Stimulated activated CD8-positive, alpha-beta memory T cell treated with anti-CD3 and anti-CD28 coated beads, Interleukin-12 subunit alpha, Interleukin-12 subunit beta, amount 100 ng/mL, for 1 hour (primary cell): Measurements from ENCODE around the gene ZBTB12.
"Not testable (repeated sequence)": the region's sequence is repeated elsewhere in the genome, so short reads cannot be mapped to it uniquely, and the experiment has no call there.

Source experiments
- DNase-seq: peaks from one replicate; pipeline ENCODE4 v3.0.0-alpha.2; 2020; ENCODE audit warnings: low read depth

Gene ZBTB12, protein sequence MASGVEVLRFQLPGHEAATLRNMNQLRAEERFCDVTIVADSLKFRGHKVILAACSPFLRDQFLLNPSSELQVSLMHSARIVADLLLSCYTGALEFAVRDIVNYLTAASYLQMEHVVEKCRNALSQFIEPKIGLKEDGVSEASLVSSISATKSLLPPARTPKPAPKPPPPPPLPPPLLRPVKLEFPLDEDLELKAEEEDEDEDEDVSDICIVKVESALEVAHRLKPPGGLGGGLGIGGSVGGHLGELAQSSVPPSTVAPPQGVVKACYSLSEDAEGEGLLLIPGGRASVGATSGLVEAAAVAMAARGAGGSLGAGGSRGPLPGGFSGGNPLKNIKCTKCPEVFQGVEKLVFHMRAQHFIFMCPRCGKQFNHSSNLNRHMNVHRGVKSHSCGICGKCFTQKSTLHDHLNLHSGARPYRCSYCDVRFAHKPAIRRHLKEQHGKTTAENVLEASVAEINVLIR

DNA sequence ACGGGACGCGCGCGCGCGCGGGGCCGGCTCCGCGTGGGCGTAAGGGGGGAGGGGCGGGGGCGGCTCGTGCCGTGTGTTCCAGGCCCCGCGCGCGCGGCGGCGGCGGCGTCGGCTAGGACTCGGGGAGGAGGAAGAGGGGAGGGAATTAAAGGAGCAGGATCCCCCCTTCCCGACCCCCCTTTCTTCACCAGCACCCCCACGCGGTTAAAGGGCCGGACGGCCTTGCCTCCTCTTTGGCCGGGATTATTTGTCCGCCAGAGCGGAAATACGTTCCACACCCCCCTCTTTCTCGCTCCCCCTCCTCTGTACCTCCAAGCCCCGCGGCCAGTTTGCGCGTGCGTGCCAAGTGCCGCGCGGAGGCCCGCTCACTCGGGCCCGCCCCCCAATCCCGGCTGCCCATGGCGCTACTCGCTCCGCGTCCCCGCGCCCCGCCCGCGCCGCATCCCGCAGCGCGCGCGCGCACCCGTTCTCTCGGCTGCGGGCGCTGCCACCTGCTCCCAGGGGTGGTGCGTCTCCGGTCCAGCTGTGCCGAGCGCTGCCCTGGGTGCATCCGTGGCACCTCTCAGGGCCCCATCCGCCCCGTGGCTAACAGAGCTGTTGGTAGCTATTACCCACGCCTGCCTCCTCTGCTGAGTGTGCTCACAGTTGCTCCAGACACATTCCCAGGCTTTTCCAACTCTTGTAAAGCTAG, at the start of gene ZBTB12:
ZBTB12 (minus strand) TSS at position 134 of the 691 bp plus-strand sequence. CDS start 781 bp downstream, outside the sequence.
- peak; percentile 64 for DNase-seq

DNA sequence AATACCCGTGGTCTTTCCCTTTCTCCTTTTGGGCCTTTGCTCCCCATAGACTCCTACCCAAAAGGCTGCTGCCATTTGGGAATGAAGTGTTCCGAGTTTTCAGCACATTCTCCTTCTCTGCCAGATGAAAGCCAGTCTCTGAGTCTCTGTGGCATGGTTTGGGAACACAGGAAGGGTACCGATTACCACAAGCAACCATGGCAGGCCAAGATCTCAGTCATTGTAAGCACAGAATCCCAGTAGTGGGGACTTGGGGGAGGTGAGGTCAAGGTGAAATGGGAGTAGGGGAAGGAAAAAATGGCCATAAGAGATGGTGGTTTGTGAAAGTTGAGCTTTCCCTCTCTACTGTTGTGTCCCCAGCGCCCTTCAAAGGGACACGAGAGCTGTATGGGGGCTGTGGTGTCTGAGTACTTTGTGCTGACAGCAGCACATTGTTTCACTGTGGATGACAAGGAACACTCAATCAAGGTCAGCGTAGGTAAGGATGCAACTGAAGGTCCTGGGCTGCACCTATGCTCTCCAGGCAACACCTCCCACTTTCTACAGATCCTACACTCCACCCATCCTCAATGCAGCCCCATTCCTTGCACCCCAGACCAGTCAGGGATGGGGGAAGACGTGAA, 48.2 kb upstream of the ZBTB12 start:
- no peak for DNase-seq

DNA sequence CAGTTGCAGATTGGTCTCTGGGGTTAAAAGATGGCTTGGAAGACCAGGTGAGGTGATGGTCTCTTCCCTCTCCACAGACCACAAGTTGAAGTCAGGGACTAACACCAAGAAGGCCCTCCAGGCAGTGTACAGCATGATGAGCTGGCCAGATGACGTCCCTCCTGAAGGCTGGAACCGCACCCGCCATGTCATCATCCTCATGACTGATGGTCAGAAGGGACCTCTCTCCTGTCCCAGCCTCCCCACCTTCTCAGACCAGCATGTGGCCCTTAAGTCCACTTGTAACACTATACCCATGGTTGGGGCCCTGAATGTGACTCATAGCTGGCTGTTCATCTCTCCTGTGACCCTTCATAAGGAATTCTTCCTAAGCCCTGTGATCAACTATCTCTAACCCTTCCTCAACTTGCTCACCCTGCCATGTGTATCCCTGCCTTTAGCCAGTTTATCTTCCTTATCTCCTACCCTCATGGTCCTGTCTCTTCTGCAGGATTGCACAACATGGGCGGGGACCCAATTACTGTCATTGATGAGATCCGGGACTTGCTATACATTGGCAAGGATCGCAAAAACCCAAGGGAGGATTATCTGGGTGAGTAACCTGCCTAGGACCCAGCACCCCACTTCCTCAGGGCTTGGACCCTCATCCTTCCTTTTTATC, 47.0 kb upstream of the ZBTB12 start:
- DNase-seq = no peak

DNA sequence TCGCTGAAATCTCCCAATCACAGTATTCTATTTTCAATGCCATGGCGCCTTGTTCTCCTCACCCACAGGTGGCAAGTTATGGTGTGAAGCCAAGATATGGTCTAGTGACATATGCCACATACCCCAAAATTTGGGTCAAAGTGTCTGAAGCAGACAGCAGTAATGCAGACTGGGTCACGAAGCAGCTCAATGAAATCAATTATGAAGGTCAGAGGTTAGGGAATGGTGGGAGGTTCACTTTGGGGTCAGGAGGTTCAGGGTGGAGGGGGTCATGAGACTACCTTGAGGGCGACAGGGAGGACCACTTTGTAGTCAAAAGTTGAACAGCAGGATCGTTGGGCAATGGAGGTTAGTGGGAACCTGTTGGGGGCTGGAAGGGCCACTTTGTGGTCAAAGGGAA, 46.4 kb upstream of the ZBTB12 start:
- no peak for DNase-seq

DNA sequence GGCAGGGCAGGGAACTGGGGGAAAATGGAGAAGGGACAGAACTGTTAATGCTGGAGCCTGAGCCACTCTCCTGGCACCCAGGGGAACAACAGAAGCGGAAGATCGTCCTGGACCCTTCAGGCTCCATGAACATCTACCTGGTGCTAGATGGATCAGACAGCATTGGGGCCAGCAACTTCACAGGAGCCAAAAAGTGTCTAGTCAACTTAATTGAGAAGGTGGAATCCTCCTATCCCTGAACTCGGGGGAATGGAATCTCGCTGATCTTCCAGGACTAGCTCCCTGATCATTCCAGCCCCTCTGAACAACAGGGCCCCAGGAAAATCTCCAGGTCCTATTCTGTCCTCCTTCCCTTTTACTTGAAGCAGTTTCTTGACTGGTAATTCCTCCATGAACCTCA, 46.0 kb upstream of the ZBTB12 start:
- DNase-seq = no peak

DNA sequence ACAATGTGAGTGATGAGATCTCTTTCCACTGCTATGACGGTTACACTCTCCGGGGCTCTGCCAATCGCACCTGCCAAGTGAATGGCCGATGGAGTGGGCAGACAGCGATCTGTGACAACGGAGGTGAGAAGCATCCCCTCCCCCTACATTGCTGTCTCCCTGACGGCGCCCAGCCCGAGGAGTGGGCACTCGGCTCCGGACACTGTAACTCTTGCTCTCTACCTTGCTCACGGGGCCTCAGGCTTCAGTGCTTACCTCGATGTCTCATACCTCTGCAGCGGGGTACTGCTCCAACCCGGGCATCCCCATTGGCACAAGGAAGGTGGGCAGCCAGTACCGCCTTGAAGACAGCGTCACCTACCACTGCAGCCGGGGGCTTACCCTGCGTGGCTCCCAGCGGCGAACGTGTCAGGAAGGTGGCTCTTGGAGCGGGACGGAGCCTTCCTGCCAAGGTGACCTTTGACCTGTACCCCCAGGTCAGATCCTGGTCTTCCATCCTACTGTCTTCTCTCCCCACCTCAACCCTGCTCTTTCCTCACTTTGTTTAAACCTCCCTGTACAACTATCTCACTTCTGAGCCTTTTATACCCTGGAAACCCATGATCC, 45.3 kb upstream of the ZBTB12 start:
- no peak for DNase-seq

DNA sequence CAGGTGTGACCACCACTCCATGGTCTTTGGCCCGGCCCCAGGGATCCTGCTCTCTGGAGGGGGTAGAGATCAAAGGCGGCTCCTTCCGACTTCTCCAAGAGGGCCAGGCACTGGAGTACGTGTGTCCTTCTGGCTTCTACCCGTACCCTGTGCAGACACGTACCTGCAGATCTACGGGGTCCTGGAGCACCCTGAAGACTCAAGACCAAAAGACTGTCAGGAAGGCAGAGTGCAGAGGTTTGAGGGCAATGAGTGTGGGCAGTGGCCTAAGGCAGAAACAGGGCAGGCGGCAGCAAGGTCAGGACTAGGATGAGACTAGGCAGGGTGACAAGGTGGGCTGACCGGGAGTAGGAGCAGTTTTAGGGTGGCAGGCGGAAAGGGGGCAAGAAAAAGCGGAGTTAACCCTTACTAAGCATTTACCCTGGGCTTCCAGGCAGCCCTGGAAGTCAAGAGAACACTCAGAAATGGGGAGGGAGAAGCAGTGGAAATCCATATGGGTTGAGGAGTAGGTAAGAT, 44.5 kb upstream of the ZBTB12 start:
- DNase-seq = no peak

DNA sequence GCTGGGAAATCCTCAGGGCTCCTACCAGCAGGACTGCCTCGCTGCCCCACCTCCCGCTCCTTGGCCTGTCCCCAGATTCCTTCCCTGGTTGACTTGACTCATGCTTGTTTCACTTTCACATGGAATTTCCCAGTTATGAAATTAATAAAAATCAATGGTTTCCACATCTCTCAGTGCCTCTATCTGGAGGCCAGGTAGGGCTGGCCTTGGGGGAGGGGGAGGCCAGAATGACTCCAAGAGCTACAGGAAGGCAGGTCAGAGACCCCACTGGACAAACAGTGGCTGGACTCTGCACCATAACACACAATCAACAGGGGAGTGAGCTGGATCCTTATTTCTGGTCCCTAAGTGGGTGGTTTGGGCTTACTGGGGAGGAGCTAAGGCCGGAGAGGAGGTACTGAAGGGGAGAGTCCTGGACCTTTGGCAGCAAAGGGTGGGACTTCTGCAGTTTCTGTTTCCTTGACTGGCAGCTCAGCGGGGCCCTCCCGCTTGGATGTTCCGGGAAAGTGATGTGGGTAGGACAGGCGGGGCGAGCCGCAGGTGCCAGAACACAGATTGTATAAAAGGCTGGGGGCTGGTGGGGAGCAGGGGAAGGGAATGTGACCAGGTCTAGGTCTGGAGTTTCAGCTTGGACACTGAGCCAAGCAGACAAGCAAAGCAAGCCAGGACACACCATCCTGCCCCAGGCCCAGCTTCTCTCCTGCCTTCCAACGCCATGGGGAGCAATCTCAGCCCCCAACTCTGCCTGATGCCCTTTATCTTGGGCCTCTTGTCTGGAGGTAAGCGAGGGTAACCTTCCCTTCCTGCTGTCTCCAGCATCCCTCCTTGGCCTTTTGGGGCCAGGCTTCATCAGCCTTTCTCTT, 43.9 kb upstream of the ZBTB12 start, which contains the start of gene CFB:
CFB (plus strand) TSS at position 589 of the 863 bp plus-strand sequence; CDS start at position 716, 127 bp downstream.
- DNase-seq = no peak

DNA sequence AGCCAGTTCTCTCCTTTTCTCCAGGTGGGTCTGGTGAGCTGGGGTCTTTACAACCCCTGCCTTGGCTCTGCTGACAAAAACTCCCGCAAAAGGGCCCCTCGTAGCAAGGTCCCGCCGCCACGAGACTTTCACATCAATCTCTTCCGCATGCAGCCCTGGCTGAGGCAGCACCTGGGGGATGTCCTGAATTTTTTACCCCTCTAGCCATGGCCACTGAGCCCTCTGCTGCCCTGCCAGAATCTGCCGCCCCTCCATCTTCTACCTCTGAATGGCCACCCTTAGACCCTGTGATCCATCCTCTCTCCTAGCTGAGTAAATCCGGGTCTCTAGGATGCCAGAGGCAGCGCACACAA, 43.2 kb upstream of the ZBTB12 start:
- DNase-seq = no peak

DNA sequence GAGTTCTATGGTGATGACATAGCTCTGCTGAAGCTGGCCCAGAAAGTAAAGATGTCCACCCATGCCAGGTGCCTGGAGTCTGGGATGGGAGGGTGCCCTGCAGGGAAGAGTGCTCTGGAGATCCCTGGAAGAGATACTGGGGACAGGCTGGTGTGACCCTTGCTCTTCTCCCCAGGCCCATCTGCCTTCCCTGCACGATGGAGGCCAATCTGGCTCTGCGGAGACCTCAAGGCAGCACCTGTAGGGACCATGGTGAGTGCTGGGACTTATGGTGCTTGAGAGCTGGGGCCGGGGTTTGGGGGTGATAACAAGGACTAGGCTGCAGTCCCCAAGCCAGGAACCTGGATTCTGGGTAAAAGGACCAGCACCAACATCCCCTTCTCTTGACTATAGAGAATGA, 41.9 kb upstream of the ZBTB12 start:
- no peak for DNase-seq

DNA sequence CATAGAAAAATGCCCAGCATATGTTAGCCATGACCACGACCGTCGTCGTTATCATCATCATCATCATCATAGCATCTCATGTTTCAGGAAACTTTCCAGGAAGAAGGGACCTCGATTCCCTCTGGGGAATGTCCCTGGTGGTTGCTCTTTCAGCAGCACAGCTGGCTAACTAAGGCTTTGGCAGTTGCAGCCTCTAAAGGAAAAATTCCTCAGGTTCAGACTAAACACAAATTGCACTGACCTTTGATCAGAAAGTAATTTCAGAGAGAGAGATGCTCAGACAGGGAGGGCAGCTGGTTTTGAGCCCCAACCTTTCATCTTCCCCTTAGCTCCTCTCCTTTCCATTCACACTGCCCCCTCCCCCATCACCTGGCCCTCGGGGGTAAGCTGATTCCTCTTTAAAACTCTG, 38.4 kb upstream of the ZBTB12 start:
- no peak for DNase-seq

DNA sequence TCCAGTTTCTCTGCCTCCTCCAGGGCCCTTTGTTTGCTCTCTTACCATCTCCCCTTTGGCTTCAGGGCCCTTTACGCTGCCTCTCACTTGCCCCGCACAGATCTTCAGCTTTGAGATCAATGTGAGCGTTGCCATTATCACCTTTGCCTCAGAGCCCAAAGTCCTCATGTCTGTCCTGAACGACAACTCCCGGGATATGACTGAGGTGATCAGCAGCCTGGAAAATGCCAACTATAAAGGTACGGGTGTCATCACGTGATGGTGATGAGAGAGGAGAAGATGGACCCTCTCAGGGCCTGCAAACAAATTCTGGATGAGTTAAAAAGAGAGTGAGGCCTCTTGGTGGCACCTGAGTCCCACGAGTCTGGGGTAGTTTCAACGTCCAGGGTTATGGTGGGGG, 33.9 kb upstream of the ZBTB12 start:
- no peak for DNase-seq

DNA sequence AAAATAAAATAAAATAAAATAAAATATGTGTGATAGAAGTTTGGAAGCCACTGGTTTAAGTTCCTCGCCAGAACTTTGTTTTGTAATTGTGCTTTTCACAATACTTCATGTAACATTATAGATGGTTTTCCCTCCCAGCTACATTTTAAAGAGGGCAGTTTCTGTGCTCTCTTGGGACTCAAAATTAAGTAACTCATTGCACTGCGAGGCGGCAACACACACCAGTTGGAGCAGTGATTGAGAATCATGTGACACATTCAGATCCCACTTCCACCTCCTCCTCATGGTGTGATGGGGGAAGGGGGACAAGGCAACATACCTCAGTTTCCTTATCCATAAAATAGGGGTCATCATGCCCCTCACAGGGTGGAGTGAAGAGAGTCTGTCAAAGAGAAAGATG, 33.1 kb upstream of the ZBTB12 start:
- no peak for DNase-seq

DNA sequence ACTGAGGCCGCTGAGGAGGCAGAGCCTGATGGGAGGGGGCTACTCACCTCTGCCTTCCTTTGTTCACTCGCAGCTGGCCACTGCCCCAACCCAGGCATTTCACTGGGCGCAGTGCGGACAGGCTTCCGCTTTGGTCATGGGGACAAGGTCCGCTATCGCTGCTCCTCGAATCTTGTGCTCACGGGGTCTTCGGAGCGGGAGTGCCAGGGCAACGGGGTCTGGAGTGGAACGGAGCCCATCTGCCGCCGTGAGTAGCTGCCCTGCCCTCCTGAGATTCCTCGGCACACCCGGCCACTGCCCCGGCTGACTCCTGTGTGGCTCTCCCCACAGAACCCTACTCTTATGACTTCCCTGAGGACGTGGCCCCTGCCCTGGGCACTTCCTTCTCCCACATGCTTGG, 31.7 kb upstream of the ZBTB12 start:
- DNase-seq = no peak

DNA sequence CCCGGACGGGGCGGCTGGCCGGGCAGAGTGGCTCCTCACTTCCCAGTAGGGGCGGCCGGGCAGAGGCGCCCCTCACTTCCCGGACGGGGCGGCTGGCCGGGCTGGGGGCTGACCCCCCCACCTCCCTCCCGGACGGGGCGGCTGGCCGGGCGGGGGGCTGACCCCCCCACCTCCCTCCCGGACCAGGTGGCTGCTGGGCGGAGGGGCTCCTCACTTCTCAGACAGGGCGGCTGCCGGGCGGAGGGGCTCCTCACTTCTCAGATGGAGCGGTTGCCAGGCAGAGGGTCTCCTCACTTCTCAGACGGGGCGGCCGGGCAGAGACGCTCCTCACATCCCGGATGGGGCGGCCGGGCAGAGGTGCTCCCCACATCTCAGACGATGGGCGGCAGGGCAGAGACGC, 30.3 kb upstream of the ZBTB12 start:
- DNase-seq = not testable (repeated sequence)

DNA sequence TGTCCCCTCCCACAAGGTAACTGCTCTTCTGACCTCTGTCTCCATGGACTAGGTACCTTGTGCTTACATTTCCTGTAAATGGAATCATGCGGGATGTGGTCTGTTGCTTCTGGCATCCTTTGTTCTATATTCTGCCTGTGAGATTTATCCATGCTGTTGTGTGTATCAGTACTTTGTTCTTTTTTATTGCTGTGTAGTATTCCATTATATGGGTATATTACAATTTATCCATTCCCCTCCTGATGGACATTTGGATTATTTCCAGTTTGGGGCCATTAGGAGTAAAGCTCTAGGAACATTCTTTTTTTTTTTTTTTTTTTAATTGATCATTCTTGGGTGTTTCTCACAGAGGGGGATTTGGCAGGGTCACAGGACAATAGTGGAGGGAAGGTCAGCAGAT, 29.1 kb upstream of the ZBTB12 start:
- no peak for DNase-seq

DNA sequence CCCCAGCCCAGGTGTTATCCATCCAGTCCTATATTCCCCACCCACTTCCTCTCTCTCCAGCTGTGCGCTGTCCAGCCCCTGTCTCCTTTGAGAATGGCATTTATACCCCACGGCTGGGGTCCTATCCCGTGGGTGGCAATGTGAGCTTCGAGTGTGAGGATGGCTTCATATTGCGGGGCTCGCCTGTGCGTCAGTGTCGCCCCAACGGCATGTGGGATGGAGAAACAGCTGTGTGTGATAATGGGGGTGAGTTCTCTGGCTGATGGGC, 26.7 kb upstream of the ZBTB12 start:
- no peak for DNase-seq

DNA sequence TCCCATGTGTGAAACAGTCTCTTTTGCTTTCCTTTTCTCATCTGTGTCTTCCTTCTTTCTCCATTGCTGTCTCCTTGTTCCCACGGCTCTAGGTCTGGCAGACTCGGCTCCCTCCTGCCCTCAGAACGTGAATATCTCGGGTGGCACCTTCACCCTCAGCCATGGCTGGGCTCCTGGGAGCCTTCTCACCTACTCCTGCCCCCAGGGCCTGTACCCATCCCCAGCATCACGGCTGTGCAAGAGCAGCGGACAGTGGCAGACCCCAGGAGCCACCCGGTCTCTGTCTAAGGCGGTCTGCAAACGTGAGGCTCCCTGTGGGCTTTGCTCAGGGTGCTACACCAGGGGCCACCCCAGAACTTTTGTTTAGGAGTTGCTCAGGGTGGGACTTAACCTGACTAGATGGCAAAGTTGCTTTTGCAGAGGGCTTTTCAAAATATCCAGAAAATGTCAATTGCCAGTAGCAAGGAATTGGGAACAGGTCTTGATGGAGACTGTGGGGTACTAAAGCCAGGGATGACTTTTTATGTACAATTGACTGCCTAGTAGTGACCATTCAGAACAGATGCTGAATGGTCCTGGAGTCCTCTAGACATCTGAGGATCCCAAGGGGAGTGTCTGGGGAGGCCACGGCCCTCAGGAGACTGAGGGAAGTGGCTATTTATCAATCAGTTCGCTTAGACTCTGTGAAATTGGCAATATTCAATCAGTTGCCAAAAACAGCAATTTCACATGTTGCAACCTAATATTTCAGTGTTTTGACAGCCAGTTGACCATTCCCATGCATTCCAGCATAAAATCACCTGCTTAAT, 26.2 kb upstream of the ZBTB12 start:
- DNase-seq = no peak

DNA sequence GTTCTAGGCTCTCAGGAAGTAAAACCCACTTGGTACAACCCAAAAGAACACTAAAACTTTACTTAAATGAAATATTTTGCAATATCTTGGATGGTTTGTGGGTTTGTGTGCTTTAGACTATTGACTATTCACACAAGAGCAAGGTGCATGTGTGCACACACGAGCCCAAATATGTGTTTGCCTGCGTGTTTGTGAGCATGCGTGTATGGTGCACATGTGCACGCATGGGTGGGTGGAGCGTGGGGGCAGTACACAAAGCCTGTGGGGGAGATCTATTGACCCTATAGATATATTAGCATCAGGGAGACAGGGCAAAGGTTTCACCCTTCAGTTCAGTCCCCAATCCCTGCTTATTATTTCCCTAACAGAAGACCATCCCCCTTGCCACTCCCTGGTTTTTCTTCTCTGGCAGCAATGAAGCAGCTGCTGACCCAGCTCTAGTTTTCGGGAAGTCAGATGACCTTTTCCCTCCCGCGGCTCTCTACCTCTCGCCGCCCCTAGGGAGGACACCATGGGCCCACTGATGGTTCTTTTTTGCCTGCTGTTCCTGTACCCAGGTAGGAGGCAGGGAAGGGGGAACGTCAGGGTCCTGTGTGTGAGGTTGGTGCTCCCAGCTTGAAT, 25.5 kb upstream of the ZBTB12 start, which contains the start of gene C2:
C2 (plus strand) TSS at position 476 of the 621 bp plus-strand sequence; CDS start at position 512, 36 bp downstream.
- DNase-seq = no peak

DNA sequence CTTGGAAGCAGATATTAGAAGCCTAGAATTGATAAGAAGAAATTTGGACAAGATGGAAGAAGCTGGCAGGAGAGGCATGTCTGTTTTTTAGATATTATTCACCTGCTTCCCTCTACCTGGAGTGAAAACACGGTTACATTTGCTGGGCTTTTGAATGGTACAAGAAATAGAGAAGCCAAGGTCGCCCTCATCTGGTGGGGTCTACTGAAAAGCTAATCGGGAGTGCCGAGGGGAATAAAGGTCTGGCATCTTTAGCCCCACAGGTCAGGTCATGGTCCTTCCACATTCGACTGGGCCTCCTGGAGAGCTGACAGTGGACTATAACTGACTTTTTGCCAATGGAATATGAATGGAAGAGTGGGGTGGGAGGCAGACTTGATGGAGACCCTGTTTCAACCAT, 21.1 kb upstream of the ZBTB12 start:
- no peak for DNase-seq
